Ovary (tissue), 9 donors: ENCODE measurements around the gene NLGN1. TPM values are rescaled to one million over a fixed set of nuclear protein-coding genes. Genes with fewer than 3 reads are reported as not detected.

Experiments
- DNase-seq, 5 donors: peaks; one replicate each; pipeline ENCODE4 v3.0.0-alpha.2; 2019 to 2020
- H3K27ac ChIP-seq, 2 donors: fragments of 200-600 bp; one replicate each; pipeline versions ENCODE4 v1.5.1 to v1.8.0; 2019 to 2022
- H3K27me3 ChIP-seq: fragments of 200-600 bp; one replicate; pipeline ENCODE4 v1.8.0; 2022
- H3K36me3 ChIP-seq: fragments of 200-600 bp; sonication (generic); one replicate; pipeline ENCODE4 v1.5.1; 2019
- H3K4me1 ChIP-seq: one replicate; pipeline ENCODE4 v1.8.1; 2013; ENCODE audit warnings: mild to moderate bottlenecking, moderate library complexity; ENCODE audit not compliant: insufficient read depth
- H3K4me3 ChIP-seq: fragments of 200-600 bp; sonication (generic); one replicate; pipeline ENCODE4 v1.5.1; 2017
- H3K9me3 ChIP-seq, 2 donors: fragments of 200-600 bp in 1 of 2; sonication (generic) in 1 of 2; one replicate each; pipeline versions ENCODE4 v1.5.1 to v1.8.1; 2013 to 2019; ENCODE audit warnings: mild to moderate bottlenecking in 1 of 2, moderate library complexity in 1 of 2
- CTCF ChIP-seq, 3 donors: fragments of 450-650 bp in 2 of 3; fragments of 200-600 bp in 1 of 3; IDR thresholded peaks; one replicate each; pipeline versions ENCODE4 v1.5.1 to v1.8.0; 2016 to 2022; ENCODE audit warnings: antibody characterized with exemption in 3 of 3, mild to moderate bottlenecking in 1 of 3
- EP300 ChIP-seq: sonication (generic); formaldehyde crosslinking; IDR thresholded peaks from one replicate; pipeline ENCODE4 v1.6.1; 2017; ENCODE audit warnings: antibody characterized with exemption
- POLR2A ChIP-seq: fragments of 450-650 bp; IDR thresholded peaks from one replicate; pipeline ENCODE4 v1.6.1; 2017; ENCODE audit warnings: antibody characterized with exemption, mild to moderate bottlenecking, moderate library complexity
- WGBS, 3 donors: extraction: QIAGEN DNeasy Blood & Tissue Kit in 1 of 3; methylation state at CpG; one replicate each; pipeline versions ENCODE4 v1.1.5 to v1.1.7; 2013 to 2017; 5-methylcytosine and 5-hydroxymethylcytosine counted together
- intact Hi-C, 4 donors: fragments of 100-400 bp; cut with DNase I; formaldehyde crosslinking; loops; one replicate each; pipeline versions ENCODE4 v1.11.0 to v1.15.1; 2022 to 2023
- polyA plus RNA-seq, 2 donors: library from polyadenylated mRNA; stranded (reverse); fragments of 200-250 nt in 1 of 2; fragments of 350-450 nt in 1 of 2; fragmentation: Illumina TruSeq in 1 of 2; extraction: RNeasy Lipid Tissue Mini Kit (QIAGEN cat#74804) in 1 of 2; gene quantifications; one replicate each; pipeline ENCODE4 v1.2.3, GENCODE V29; 2013 to 2014
- total RNA-seq, 7 donors: library from RNA; depleted of rRNA in 2 of 7; stranded (reverse); fragments of >200 nt in 2 of 7; fragmentation: NEBNext Ultra II Directional in 3 of 7; extraction: Animal tissue kit (Norgen Biotek cat#: 25700) in 3 of 7; gene quantifications; one replicate each; pipeline versions ENCODE4 v1.1.0 to v1.2.4, GENCODE V29; 2016 to 2023
- donor health status: DM: no; HTN: no; CAD: no; lungs with moderate emphysema.
- donor health status: DM: no; HTN: no; CAD: no.
- donor health status: Bipolar disorder and iron deficiency.
- donor health status: DM: yes; HTN: yes; CAD: no.
- donor health status: DM: no; HTN: no; CAD: no.
- donor health status: DM: yes; HTN: yes; CAD: no.

NLGN1 gene
- total and polyA plus RNA-seq, 9 donors: 1.2 to 7.7 (median 4.6) TPM

DNA sequence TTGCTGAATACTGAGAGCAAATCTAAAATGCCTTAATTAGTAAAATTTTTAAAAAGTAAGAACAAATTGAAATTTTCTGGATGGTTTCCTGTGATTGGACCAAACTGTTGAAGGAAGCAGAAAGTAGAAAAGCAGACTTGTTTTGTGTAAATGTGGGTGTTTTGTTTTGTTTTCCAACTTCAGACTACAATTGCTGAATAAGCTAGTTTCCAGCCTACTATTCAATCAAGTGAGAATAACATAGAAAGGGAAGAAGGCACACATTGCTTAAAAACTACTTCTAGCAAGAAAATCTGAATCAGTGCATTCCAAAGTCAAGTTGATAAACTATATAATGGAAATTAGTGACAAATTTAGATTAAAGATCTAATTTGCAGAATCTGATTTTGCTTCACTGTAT, 519.3 kb downstream of the NLGN1 start:
- Histone ChIP-seq H3K4me3 (no peak overlapping the region), H3K36me3 (no peaks in the 10 kb centered on the region), H3K27ac (no peak overlapping the region), H3K27me3 (no peaks in the 10 kb centered on the region), H3K9me3 (no peaks in the 10 kb centered on the region), H3K4me1 (peaks cover 2% of the 10 kb centered on the region)
- TF ChIP-seq CTCF (IDR thresholded peaks at IDR 0.05): no peak
- no peak for TF ChIP-seq EP300
- no peak for TF ChIP-seq POLR2A
- intact Hi-C loops: no loop called here
- no peak for DNase-seq

- no peak for TF ChIP-seq POLR2A
- no peak for TF ChIP-seq CTCF (IDR thresholded peaks at IDR 0.05)
- no peak for TF ChIP-seq EP300
- no peak overlapping the region for H3K27ac ChIP-seq
- no peak overlapping the region for H3K4me3 ChIP-seq
- no peak for DNase-seq
- H3K27me3 ChIP-seq: no peaks in the 10 kb centered on the region
- intact Hi-C loops: no loop called here
- 94 to 96% (median 95%) methylated on average over 1 of the region's 1 CpG for WGBS, 3 donors
- no peaks in the 10 kb centered on the region for H3K4me1 ChIP-seq
- no peaks in the 10 kb centered on the region for H3K9me3 ChIP-seq
- H3K36me3 ChIP-seq: no peaks in the 10 kb centered on the region
Measured at GRCh38 chr3:173920386-173920785, 522.8 kb downstream of the NLGN1 start.

DNA sequence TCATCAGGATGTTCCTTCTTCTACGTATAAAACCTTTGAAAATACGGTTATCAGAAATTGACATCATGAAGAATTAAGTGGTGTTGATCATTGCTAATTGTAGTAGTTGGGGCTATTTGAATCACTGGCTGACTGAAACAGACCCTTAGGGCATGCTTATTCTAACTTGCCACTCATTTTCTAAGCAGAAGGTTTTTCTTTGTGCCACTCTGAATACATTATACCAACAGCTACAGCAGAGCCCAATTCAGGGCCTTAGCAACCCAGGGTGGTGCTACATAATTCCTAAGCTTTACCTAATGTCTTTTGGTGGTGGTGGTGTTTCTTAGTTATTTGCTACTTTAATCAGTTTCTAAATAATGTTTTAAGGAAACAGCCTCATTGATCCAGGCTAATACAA, 524.2 kb downstream of the NLGN1 start:
- Histone ChIP-seq H3K36me3 (no peaks in the 10 kb centered on the region), H3K9me3 (no peaks in the 10 kb centered on the region), H3K27me3 (no peaks in the 10 kb centered on the region), H3K4me1 (no peaks in the 10 kb centered on the region), H3K27ac (no peak overlapping the region), H3K4me3 (no peak overlapping the region)
- intact Hi-C loops: no loop called here
- no peak for DNase-seq
- WGBS, 3 donors: 90 to 95% (median 95%) methylated on average over 2 of the region's 2 CpGs
- TF ChIP-seq EP300: no peak
- TF ChIP-seq POLR2A: no peak
- TF ChIP-seq CTCF (IDR thresholded peaks at IDR 0.05): no peak

DNA sequence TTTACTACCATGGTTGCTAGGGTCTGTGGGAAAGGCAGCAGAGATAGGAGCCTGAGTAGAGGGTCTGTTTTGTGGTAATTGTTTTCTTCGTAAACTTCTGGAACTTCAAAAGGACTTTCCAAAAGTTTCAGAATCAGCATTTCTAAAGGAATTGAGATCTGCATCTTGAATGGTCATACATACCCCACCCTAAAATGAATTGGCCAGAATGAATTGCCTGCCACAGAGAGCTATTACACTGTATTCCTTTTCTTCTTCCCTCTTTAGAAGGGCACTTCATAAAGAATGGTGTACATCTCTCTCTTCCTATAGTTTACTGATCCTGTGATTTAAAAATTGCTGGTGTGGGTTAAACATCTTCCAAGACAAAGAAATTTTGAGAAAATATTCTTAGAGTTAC, 525.7 kb downstream of the NLGN1 start:
- TF ChIP-seq EP300 (no peak), CTCF (IDR thresholded peaks at IDR 0.05) (no peak), POLR2A (no peak)

GRCh38 chr3:173930251-173930650, 532.7 kb downstream of the NLGN1 start:
- intact Hi-C loops: no loop called here
- no peak for DNase-seq
- Histone ChIP-seq H3K27me3 (no peaks in the 10 kb centered on the region), H3K36me3 (no peaks in the 10 kb centered on the region), H3K9me3 (no peaks in the 10 kb centered on the region), H3K27ac (no peak overlapping the region), H3K4me3 (no peak overlapping the region), H3K4me1 (no peaks in the 10 kb centered on the region)
- TF ChIP-seq EP300 (no peak), CTCF (IDR thresholded peaks at IDR 0.05) (no peak), POLR2A (no peak)
- 95 to 98% (median 97%) methylated on average over 2 of the region's 2 CpGs for WGBS, 3 donors

More for the DNA sequence above, 525.7 kb downstream of the NLGN1 start:
- intact Hi-C loops: no loop called here
- Histone ChIP-seq H3K36me3 (no peaks in the 10 kb centered on the region), H3K4me3 (no peak overlapping the region), H3K4me1 (no peaks in the 10 kb centered on the region), H3K27me3 (no peaks in the 10 kb centered on the region), H3K9me3 (no peaks in the 10 kb centered on the region), H3K27ac (no peak overlapping the region)
- 92 to 98% (median 95%) methylated on average over 1 of the region's 1 CpG for WGBS, 3 donors
- no peak for DNase-seq
